HUES64 (cell line): ENCODE results near the gene SPIN1.

ENCODE experiments used
- H3K27ac ChIP-seq: 2 replicates; pipeline ENCODE4 v1.7.0; 2013; ENCODE audit warnings: low read depth, low read length, inconsistent platforms
- H3K27me3 ChIP-seq: 2 replicates; pipeline ENCODE4 v1.6.1; 2013; ENCODE audit warnings: mild to moderate bottlenecking, low read length; ENCODE audit not compliant: insufficient read depth
- H3K36me3 ChIP-seq: 2 replicates; pipeline ENCODE4 v1.6.1; 2013; ENCODE audit warnings: mild to moderate bottlenecking, low read length; ENCODE audit not compliant: insufficient read depth
- H3K4me1 ChIP-seq: 2 replicates; pipeline ENCODE4 v1.6.1; 2013; ENCODE audit warnings: mild to moderate bottlenecking, low read length, moderate library complexity; ENCODE audit not compliant: insufficient read depth
- H3K4me3 ChIP-seq: 2 replicates; pipeline ENCODE4 v1.5.1; 2013; ENCODE audit warnings: mild to moderate bottlenecking, low read length, moderate library complexity
- H3K9ac ChIP-seq: 2 replicates; pipeline ENCODE4 v1.6.1; 2013; ENCODE audit warnings: mild to moderate bottlenecking, low read depth, low read length
- H3K9me3 ChIP-seq: 2 replicates; pipeline ENCODE4 v1.6.1; 2013; ENCODE audit warnings: low read depth, low read length; ENCODE audit not compliant: insufficient read depth
- WGBS: fragments of 150-250, 120-280 bp; methylation state at CpG from one replicate; pipeline ENCODE4 v1.1.7; 2013; ENCODE audit warnings: missing lambda C conversion rate; 5-methylcytosine and 5-hydroxymethylcytosine counted together

Gene SPIN1

GRCh38 chr9:88437210-88438146, 49.2 kb downstream of the SPIN1 start:
- Histone ChIP-seq H3K27me3 (no peaks in the 10 kb centered on the region), H3K27ac (no peak overlapping the region), H3K9me3 (no peaks in the 10 kb centered on the region), H3K9ac (no peak overlapping the region), H3K4me3 (no peak overlapping the region), H3K4me1 (peaks cover 9% of the 10 kb centered on the region), H3K36me3 (peaks cover 51% of the 10 kb centered on the region)
- WGBS, result 97% methylated on average over 13 of the region's 13 CpGs

DNA sequence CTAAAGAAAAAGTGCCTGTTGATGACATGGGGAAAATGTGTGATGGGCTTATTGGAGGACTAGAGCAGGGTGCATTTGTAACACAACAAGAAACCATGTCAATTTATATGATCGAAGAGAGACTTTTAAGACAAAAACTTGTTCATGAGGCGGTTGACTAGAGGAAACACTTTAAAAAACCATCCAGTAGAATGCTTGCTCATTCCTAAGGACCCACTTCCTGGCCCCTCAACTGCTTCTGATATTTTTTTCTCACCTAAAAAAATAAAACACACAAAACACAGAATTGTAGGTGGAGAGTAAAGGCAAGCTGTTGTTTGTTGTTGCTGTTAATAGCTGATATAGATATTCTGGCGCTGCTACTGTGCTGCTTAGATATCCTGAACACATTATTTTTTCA, 50.6 kb downstream of the SPIN1 start:
- H3K9me3 ChIP-seq, result no peaks in the 10 kb centered on the region
- WGBS, result over 99% methylated on average over 3 of the region's 3 CpGs
- no peak overlapping the region for H3K27ac ChIP-seq
- peaks cover 11% of the 10 kb centered on the region for H3K4me1 ChIP-seq
- H3K36me3 ChIP-seq, result peaks cover 40% of the 10 kb centered on the region
- H3K9ac ChIP-seq, result no peak overlapping the region
- H3K4me3 ChIP-seq, result no peak overlapping the region
- no peaks in the 10 kb centered on the region for H3K27me3 ChIP-seq

DNA sequence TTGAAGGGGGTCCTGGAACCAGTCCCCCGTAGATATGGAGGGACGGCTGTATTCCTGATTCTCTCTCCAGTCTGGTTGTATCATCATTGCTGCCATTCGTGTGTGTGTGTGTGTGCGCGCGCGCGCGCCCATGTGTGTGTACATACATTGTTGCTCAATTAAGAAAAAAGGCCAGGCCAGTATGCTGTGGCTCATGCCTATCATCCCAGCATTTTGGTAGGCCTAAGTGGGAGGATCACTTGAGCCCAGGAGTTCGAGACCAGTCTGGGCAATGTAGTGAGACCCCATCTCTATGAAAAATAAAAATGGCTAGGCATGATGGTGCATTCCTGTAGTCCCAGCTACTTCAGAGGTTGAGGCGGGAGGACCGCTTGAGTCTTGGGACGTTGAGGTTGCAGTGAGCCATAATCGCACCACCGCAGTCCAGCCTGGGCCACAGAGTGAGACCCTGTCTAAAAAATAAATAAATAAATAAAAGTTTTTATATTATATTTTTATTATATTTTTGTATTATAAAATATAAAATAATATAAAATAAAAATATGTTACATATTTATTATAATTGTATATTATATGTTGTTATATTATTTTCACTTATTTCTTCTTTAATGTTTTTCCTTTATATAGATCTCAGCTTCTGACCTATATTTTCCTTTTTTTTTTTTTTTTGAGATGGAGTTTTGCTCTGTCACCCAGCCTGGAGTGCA, 53.2 kb downstream of the SPIN1 start:
- Histone ChIP-seq H3K9ac (no peak overlapping the region), H3K9me3 (no peaks in the 10 kb centered on the region), H3K27me3 (no peaks in the 10 kb centered on the region), H3K4me1 (peaks cover 12% of the 10 kb centered on the region), H3K4me3 (no peak overlapping the region), H3K27ac (no peak overlapping the region), H3K36me3 (peaks cover 15% of the 10 kb centered on the region; the same call in 1 of the 2 replicates)
- WGBS, result 91% methylated on average over 13 of the region's 15 CpGs

GRCh38 chr9:88443480-88444113, 55.4 kb downstream of the SPIN1 start:
- Histone ChIP-seq H3K27ac (peak overlapping the region; percentile 40; the same call in 1 of the 2 replicates), H3K9me3 (no peaks in the 10 kb centered on the region), H3K36me3 (peaks cover 6% of the 10 kb centered on the region; the same call in 1 of the 2 replicates), H3K27me3 (no peaks in the 10 kb centered on the region), H3K9ac (no peak overlapping the region), H3K4me3 (no peak overlapping the region), H3K4me1 (peaks cover 17% of the 10 kb centered on the region)
- 46% methylated on average over 7 of the region's 7 CpGs for WGBS

GRCh38 chr9:88446728-88447127, 58.5 kb downstream of the SPIN1 start:
- H3K9ac ChIP-seq, result no peak overlapping the region
- H3K4me1 ChIP-seq, result peaks cover 17% of the 10 kb centered on the region
- 100% methylated on average over 1 of the region's 2 CpGs for WGBS
- no peaks in the 10 kb centered on the region for H3K27me3 ChIP-seq
- H3K27ac ChIP-seq, result no peak overlapping the region
- H3K4me3 ChIP-seq, result no peak overlapping the region
- no peaks in the 10 kb centered on the region for H3K9me3 ChIP-seq
- H3K36me3 ChIP-seq, result peaks cover 32% of the 10 kb centered on the region

DNA sequence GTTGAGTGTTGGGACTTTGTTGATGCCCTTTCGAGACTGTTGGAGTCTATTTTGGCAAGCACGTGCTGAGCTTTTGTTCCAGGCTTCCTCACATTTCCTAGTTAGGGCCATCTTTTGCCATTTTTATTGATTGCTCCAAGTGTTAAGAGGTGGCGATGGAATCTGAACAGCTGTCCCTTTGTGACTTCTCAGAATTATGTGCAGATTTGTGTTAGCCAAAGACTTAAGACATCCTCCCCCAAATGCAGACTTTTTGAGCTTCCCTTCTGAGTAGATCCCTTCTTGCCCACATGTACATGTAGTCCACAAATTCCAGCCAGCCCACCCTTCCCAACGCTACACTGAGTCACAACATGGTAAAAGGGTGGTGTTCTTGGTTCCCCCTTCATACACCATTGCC, 59.2 kb downstream of the SPIN1 start:
- no peaks in the 10 kb centered on the region for H3K27me3 ChIP-seq
- no peak overlapping the region for H3K4me3 ChIP-seq
- H3K4me1 ChIP-seq, result peaks cover 18% of the 10 kb centered on the region
- no peaks in the 10 kb centered on the region for H3K9me3 ChIP-seq
- H3K9ac ChIP-seq, result no peak overlapping the region
- no peak overlapping the region for H3K27ac ChIP-seq
- 94% methylated on average over 4 of the region's 4 CpGs for WGBS
- H3K36me3 ChIP-seq, result peaks cover 34% of the 10 kb centered on the region

DNA sequence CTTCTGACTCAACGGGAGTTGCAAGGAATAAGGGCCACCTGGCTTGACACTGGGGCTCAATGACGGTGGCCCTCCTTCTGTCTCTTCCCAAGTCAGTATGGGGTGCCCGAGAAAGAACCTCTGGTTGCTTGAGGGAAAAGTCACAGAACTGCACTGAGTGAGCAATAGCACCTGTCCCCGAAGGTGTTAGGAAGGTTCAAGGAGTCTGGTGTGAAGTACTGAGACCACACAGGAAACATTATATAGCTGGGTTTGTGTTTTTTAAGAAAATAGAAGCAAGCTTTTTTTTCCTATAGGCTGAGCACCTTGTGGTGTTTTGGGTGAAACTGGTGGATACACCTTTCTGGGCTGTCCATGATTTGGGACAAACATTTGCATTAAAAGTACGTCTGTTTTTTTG, 62.9 kb downstream of the SPIN1 start:
- Histone ChIP-seq H3K4me3 (no peak overlapping the region), H3K9ac (no peak overlapping the region), H3K9me3 (no peaks in the 10 kb centered on the region), H3K27me3 (no peaks in the 10 kb centered on the region), H3K27ac (no peak overlapping the region), H3K4me1 (peaks cover 15% of the 10 kb centered on the region), H3K36me3 (peaks cover 63% of the 10 kb centered on the region)
- 94% methylated on average over 5 of the region's 5 CpGs for WGBS

DNA sequence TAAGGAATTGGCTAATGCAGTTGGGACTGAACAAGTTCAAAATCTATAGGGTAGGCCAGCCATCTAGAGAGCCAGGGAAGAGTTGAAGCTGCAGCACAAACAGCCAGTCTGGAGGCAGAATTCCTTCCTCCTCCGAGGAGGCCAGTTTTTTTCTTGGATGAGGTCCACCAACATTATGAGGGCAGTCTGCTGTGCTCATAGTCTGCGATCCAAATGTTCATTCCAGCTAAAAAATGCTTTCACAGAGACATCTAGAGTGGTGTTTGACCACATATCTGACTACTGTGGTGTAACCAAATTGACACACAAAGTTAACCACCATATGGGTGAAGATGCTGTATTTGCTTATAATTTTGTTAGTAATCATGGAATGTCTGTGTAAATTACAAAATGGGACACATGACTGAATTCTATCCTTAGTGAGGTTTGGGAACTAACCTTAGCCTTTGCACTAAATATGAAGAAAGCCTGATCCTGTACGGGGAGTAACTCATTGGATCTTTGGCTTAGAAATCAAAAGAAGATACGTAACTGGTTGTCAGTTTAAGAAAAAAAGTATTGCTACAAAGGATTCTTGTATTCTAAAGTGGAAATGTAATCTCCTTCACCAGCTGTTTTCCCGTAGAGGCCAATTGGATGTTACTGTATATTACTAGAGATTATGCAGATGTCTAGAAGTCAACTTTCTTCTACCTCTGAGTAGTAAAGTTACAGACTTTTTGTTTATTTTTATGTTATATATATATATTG, 70.6 kb downstream of the SPIN1 start:
- Histone ChIP-seq H3K4me1 (peaks cover 16% of the 10 kb centered on the region), H3K4me3 (no peak overlapping the region), H3K27me3 (no peaks in the 10 kb centered on the region), H3K9me3 (no peaks in the 10 kb centered on the region), H3K9ac (no peak overlapping the region), H3K36me3 (peaks cover 47% of the 10 kb centered on the region), H3K27ac (no peak overlapping the region)
- WGBS, result 94% methylated on average over 4 of the region's 5 CpGs

- Histone ChIP-seq H3K27me3 (no peaks in the 10 kb centered on the region), H3K4me1 (peaks cover 16% of the 10 kb centered on the region), H3K4me3 (no peak overlapping the region), H3K36me3 (peaks cover 48% of the 10 kb centered on the region), H3K9me3 (no peaks in the 10 kb centered on the region), H3K9ac (no peak overlapping the region), H3K27ac (no peak overlapping the region)
- WGBS, result 86% methylated on average over 3 of the region's 3 CpGs
Measured at GRCh38 chr9:88460587-88461332, 72.5 kb downstream of the SPIN1 start.

- Histone ChIP-seq H3K36me3 (peaks cover 34% of the 10 kb centered on the region), H3K27ac (no peak overlapping the region), H3K4me1 (peaks cover 16% of the 10 kb centered on the region), H3K9ac (no peak overlapping the region), H3K9me3 (no peaks in the 10 kb centered on the region), H3K27me3 (no peaks in the 10 kb centered on the region), H3K4me3 (no peak overlapping the region)
- WGBS, result 96% methylated on average over 6 of the region's 6 CpGs
Measured at GRCh38 chr9:88462191-88462590, 73.9 kb downstream of the SPIN1 start.
